Esophagus muscularis mucosa (tissue), 3 donors: Measurements from ENCODE around the gene ITPR1.

Source experiments
- POLR2A ChIP-seq: fragments of 450-650 bp; IDR thresholded peaks from one replicate; pipeline ENCODE4 v1.6.1; 2017; ENCODE audit warnings: antibody characterized with exemption, moderate library complexity, mild to moderate bottlenecking, low read depth
- TF ChIP-seq, protein P1 (sequence below), 3 experiments: fragments of 200-600 bp in 2 of 3; fragments of 450-650 bp in 1 of 3; sonication (generic) in 2 of 3; IDR thresholded peaks; one replicate each; pipeline ENCODE4 v1.5.1; 2017 to 2019; ENCODE audit warnings: antibody characterized with exemption in 3 of 3, mild to moderate bottlenecking in 2 of 3, moderate library complexity in 1 of 3

GRCh38 chr3:4823986-4824925, 331.1 kb downstream of the ITPR1 start:
- TF ChIP-seq POLR2A, result no peak
- TF ChIP-seq, protein P1, sequence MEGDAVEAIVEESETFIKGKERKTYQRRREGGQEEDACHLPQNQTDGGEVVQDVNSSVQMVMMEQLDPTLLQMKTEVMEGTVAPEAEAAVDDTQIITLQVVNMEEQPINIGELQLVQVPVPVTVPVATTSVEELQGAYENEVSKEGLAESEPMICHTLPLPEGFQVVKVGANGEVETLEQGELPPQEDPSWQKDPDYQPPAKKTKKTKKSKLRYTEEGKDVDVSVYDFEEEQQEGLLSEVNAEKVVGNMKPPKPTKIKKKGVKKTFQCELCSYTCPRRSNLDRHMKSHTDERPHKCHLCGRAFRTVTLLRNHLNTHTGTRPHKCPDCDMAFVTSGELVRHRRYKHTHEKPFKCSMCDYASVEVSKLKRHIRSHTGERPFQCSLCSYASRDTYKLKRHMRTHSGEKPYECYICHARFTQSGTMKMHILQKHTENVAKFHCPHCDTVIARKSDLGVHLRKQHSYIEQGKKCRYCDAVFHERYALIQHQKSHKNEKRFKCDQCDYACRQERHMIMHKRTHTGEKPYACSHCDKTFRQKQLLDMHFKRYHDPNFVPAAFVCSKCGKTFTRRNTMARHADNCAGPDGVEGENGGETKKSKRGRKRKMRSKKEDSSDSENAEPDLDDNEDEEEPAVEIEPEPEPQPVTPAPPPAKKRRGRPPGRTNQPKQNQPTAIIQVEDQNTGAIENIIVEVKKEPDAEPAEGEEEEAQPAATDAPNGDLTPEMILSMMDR (IDR thresholded peaks at IDR 0.05), result no peak
